Mucosa of stomach (tissue), 1 donor: ENCODE results near the gene C1QTNF2.

Experiments used
- H3K27me3 ChIP-seq: one replicate; pipeline ENCODE4 v1.7.0; 2013; ENCODE audit warnings: mild to moderate bottlenecking, low read length; ENCODE audit not compliant: control insufficient read depth, insufficient read depth
- H3K36me3 ChIP-seq: one replicate; pipeline ENCODE4 v1.7.0; 2013; ENCODE audit warnings: low read length; ENCODE audit not compliant: control insufficient read depth, insufficient read depth
- H3K4me1 ChIP-seq: one replicate; pipeline ENCODE4 v1.7.0; 2013; ENCODE audit warnings: mild to moderate bottlenecking, low read length; ENCODE audit not compliant: control insufficient read depth, insufficient read depth
- H3K4me3 ChIP-seq: one replicate; pipeline ENCODE4 v1.7.0; 2013; ENCODE audit warnings: low read length
- H3K9ac ChIP-seq: one replicate; pipeline ENCODE4 v1.7.0; 2013; ENCODE audit warnings: mild to moderate bottlenecking, low read length, moderate library complexity
- H3K9me3 ChIP-seq: one replicate; pipeline ENCODE4 v1.7.0; 2013; ENCODE audit warnings: mild to moderate bottlenecking, low read length, moderate library complexity; ENCODE audit not compliant: control insufficient read depth
- donor health status: Pancreatic carcinoma.

Gene C1QTNF2

GRCh38 chr5:160310552-160311295 is 59.7 kb downstream of the C1QTNF2 start:
- no peaks in the 10 kb centered on the region for H3K36me3 ChIP-seq
- H3K4me3 ChIP-seq = no peak overlapping the region
- no peaks in the 10 kb centered on the region for H3K9me3 ChIP-seq
- peaks cover 38% of the 10 kb centered on the region for H3K27me3 ChIP-seq
- peaks cover 20% of the 10 kb centered on the region for H3K4me1 ChIP-seq
- no peak overlapping the region for H3K9ac ChIP-seq

DNA sequence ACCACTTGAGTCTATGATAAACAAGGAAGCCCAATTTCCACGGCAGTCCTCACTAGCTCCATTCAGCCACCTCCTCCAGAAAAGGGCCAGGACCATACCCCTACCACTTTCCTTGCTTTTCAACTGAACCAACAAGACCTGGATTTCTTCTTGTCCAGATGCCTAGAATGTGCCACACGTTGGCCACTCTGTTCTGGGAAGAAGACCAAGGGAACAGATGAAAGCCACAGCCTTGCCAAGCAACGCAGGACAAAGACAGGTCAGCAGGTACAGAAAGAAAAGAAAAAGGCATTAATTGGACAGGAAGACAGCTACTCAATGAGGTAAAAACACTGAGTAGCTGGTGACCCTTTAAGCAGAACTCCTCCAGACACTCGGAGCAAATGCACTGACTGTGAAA is 60.3 kb downstream of the C1QTNF2 start:
- no peak overlapping the region for H3K9ac ChIP-seq
- peaks cover 38% of the 10 kb centered on the region for H3K27me3 ChIP-seq
- peaks cover 19% of the 10 kb centered on the region for H3K4me1 ChIP-seq
- no peaks in the 10 kb centered on the region for H3K36me3 ChIP-seq
- no peak overlapping the region for H3K4me3 ChIP-seq
- no peaks in the 10 kb centered on the region for H3K9me3 ChIP-seq

DNA sequence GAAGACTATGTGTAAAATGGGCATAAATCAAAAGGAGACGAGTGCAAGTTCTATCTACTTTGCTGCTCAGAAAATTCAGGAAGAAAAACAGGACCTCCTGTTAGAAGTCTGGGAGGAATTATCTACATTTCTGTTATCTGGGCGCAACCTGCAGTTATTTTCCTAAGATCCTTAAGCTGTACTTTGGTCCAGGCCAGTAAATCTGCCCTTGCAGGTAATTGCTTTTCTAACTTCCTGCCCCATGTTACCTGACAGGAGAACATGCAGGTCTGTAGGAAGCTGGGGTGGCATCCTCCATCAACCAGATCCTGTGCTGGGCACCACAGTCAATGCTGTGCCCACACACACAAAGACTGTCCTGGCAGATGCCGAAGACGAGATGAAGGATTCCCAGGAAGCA is 63.7 kb downstream of the C1QTNF2 start:
- Histone ChIP-seq H3K36me3 (no peaks in the 10 kb centered on the region), H3K4me3 (no peak overlapping the region), H3K9me3 (no peaks in the 10 kb centered on the region), H3K27me3 (peaks cover 22% of the 10 kb centered on the region), H3K4me1 (peaks cover 14% of the 10 kb centered on the region), H3K9ac (no peak overlapping the region)

- no peaks in the 10 kb centered on the region for H3K36me3 ChIP-seq
- H3K9ac ChIP-seq = no peak overlapping the region
- no peak overlapping the region for H3K4me3 ChIP-seq
- no peaks in the 10 kb centered on the region for H3K9me3 ChIP-seq
- peaks cover 8% of the 10 kb centered on the region for H3K27me3 ChIP-seq
- peaks cover 12% of the 10 kb centered on the region for H3K4me1 ChIP-seq
Measured at GRCh38 chr5:160305319-160305718, 65.1 kb downstream of the C1QTNF2 start.

DNA sequence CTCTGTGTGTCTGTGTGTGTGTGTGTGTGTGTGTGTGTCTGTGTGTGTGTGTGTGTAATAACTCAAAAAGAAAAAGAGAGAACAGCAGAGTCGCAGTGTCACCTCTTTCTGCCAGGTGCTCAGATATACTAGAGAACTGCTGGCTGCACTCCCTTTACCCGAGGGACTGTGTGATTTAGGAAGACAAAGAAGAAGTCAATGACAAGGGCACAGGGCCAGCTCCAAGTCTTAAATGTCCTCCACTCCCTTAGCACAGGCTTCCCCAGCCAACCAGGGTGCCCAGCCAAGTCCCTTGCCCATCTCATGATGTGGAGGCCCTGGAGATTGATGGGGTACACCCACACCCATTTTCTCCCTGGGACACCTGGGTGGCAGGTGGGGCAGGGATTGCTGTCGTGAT is 66.7 kb downstream of the C1QTNF2 start:
- Histone ChIP-seq H3K4me1 (peaks cover 12% of the 10 kb centered on the region), H3K27me3 (no peaks in the 10 kb centered on the region), H3K9me3 (no peaks in the 10 kb centered on the region)

DNA sequence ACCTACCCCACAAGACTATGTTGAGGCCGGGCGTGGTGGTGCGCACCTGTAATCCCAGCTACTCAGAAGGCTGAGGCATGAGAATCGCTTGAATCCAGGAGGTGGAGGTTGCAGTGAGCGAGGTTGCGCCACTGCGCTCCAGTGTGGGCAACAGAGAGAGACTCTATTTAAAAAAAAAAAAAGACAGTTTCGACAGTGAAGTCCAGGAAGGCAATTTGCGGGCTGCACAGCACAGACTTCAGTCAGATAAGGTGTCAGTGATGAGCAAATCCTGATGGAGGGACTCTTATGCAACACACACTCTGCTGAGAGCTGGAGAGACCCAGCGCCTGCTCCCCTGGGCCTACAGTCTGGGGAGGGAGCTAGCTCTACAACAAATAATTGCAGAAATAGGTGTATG is 72.2 kb downstream of the C1QTNF2 start:
- Histone ChIP-seq H3K27me3 (no peaks in the 10 kb centered on the region), H3K9ac (no peak overlapping the region), H3K4me1 (no peaks in the 10 kb centered on the region), H3K4me3 (no peak overlapping the region), H3K36me3 (no peaks in the 10 kb centered on the region), H3K9me3 (no peaks in the 10 kb centered on the region)

More for the DNA sequence above, 66.7 kb downstream of the C1QTNF2 start:
- Histone ChIP-seq H3K9ac (no peak overlapping the region), H3K4me3 (no peak overlapping the region), H3K36me3 (no peaks in the 10 kb centered on the region)

GRCh38 chr5:160297776-160298175 is 72.7 kb downstream of the C1QTNF2 start:
- H3K27me3 ChIP-seq = no peaks in the 10 kb centered on the region
- no peaks in the 10 kb centered on the region for H3K36me3 ChIP-seq
- H3K9me3 ChIP-seq = no peaks in the 10 kb centered on the region
- H3K4me1 ChIP-seq = no peaks in the 10 kb centered on the region
- H3K9ac ChIP-seq = no peak overlapping the region
- no peak overlapping the region for H3K4me3 ChIP-seq
